Midbrain (tissue), 1 donor: ENCODE data around the gene HAPLN3.

Experiments
- DNase-seq: peaks from one replicate; lab custom pipeline; 2025; lab: John Stamatoyannopoulos, UW

HAPLN3 gene

GRCh38 chr15:88860212-88860611 lies 35.1 kb downstream of the HAPLN3 start:
- DNase-seq: no peak

GRCh38 chr15:88859550-88859949 lies 35.8 kb downstream of the HAPLN3 start:
- no peak for DNase-seq

GRCh38 chr15:88858934-88859333 lies 36.4 kb downstream of the HAPLN3 start:
- no peak for DNase-seq

GRCh38 chr15:88852476-88852875 lies 42.9 kb downstream of the HAPLN3 start:
- no peak for DNase-seq

GRCh38 chr15:88849376-88850072 lies 45.8 kb downstream of the HAPLN3 start:
- no peak for DNase-seq

- DNase-seq: no peak
These were observed 47.1 kb downstream of the HAPLN3 start for GRCh38 chr15:88848203-88848602.

GRCh38 chr15:88847144-88847543 lies 48.2 kb downstream of the HAPLN3 start:
- no peak for DNase-seq

GRCh38 chr15:88845616-88846015 lies 49.7 kb downstream of the HAPLN3 start:
- no peak for DNase-seq

GRCh38 chr15:88844749-88845386 lies 50.5 kb downstream of the HAPLN3 start:
- no peak for DNase-seq

- no peak for DNase-seq
These were observed 52.0 kb downstream of the HAPLN3 start for GRCh38 chr15:88843334-88843733.

- no peak for DNase-seq
These were observed 53.2 kb downstream of the HAPLN3 start for GRCh38 chr15:88842156-88842555.

GRCh38 chr15:88841236-88841635 lies 54.1 kb downstream of the HAPLN3 start:
- DNase-seq: no peak

GRCh38 chr15:88839961-88840360 lies 55.4 kb downstream of the HAPLN3 start:
- no peak for DNase-seq

GRCh38 chr15:88839146-88839545 lies 56.2 kb downstream of the HAPLN3 start:
- no peak for DNase-seq

GRCh38 chr15:88838667-88839066 lies 56.7 kb downstream of the HAPLN3 start:
- no peak for DNase-seq

GRCh38 chr15:88835646-88836045 lies 59.7 kb downstream of the HAPLN3 start:
- no peak for DNase-seq

GRCh38 chr15:88835119-88835518 lies 60.2 kb downstream of the HAPLN3 start:
- no peak for DNase-seq

- DNase-seq: peak; percentile 49
These were observed 61.0 kb downstream of the HAPLN3 start for GRCh38 chr15:88834211-88834812.

GRCh38 chr15:88833731-88834100 lies 61.6 kb downstream of the HAPLN3 start:
- DNase-seq: no peak

- DNase-seq: no peak
These were observed 62.3 kb downstream of the HAPLN3 start for GRCh38 chr15:88832820-88833730.

- DNase-seq: no peak
These were observed 65.3 kb downstream of the HAPLN3 start for GRCh38 chr15:88830016-88830415.

GRCh38 chr15:88828791-88829190 lies 66.6 kb downstream of the HAPLN3 start:
- no peak for DNase-seq
